ENCODE results near the gene CARMIL1. TPM values are rescaled to one million over a fixed set of nuclear protein-coding genes. Genes with fewer than 3 reads are reported as not detected.
"Not testable (repeated sequence)": the region's sequence is repeated elsewhere in the genome, so short reads cannot be mapped to it uniquely, and the experiment has no call there.

Gene CARMIL1
- total and polyA plus RNA-seq, 4 donors = 22.9 to 41.0 (median 38.4) TPM

- no peaks in the 10 kb centered on the region for H3K4me1 ChIP-seq (ENCODE audit: control insufficient read depth, insufficient read depth, low read length)
- WGBS (ENCODE audit: insufficient coverage) = no CpG with 5 or more reads among the region's 3 CpGs
- H3K27ac ChIP-seq (ENCODE audit: low read depth, low read length) = no peak overlapping the region
- H3K27me3 ChIP-seq (ENCODE audit: control insufficient read depth, insufficient read depth, low read length) = no peaks in the 10 kb centered on the region
- DNase-seq (ENCODE audit: low read depth in 4 of 6, low spot score in 6 of 6) = no peak
- H3K36me3 ChIP-seq (ENCODE audit: control insufficient read depth, insufficient read depth, low read length) = no peaks in the 10 kb centered on the region
- no peak overlapping the region for H3K4me3 ChIP-seq (ENCODE audit: low read depth, low read length)
- no peaks in the 10 kb centered on the region for H3K9me3 ChIP-seq (ENCODE audit: control insufficient read depth, insufficient read depth, low read length)
Measured at GRCh38 chr6:25431975-25432307, 152.8 kb downstream of the CARMIL1 start.

- H3K27ac ChIP-seq (ENCODE audit: low read depth, low read length) = no peak overlapping the region
- no peaks in the 10 kb centered on the region for H3K9me3 ChIP-seq (ENCODE audit: control insufficient read depth, insufficient read depth, low read length)
- H3K4me1 ChIP-seq (ENCODE audit: control insufficient read depth, insufficient read depth, low read length) = no peaks in the 10 kb centered on the region
- no peaks in the 10 kb centered on the region for H3K36me3 ChIP-seq (ENCODE audit: control insufficient read depth, insufficient read depth, low read length)
- H3K27me3 ChIP-seq (ENCODE audit: control insufficient read depth, insufficient read depth, low read length) = no peaks in the 10 kb centered on the region
- no CpG with 5 or more reads among the region's 3 CpGs for WGBS (ENCODE audit: insufficient coverage)
- DNase-seq (ENCODE audit: low read depth in 4 of 6, low spot score in 6 of 6) = no peak
- H3K4me3 ChIP-seq (ENCODE audit: low read depth, low read length) = no peak overlapping the region
Measured at GRCh38 chr6:25434921-25435320, 155.7 kb downstream of the CARMIL1 start.

- Histone ChIP-seq H3K4me1 (ENCODE audit: control insufficient read depth, insufficient read depth, low read length) (no peaks in the 10 kb centered on the region), H3K36me3 (ENCODE audit: control insufficient read depth, insufficient read depth, low read length) (no peaks in the 10 kb centered on the region), H3K9me3 (ENCODE audit: control insufficient read depth, insufficient read depth, low read length) (no peaks in the 10 kb centered on the region), H3K27me3 (ENCODE audit: control insufficient read depth, insufficient read depth, low read length) (no peaks in the 10 kb centered on the region), H3K4me3 (ENCODE audit: low read depth, low read length) (no peak overlapping the region), H3K27ac (ENCODE audit: low read depth, low read length) (no peak overlapping the region)
- WGBS (ENCODE audit: insufficient coverage) = 72% methylated on average over 4 of the region's 6 CpGs
- DNase-seq (ENCODE audit: low read depth in 4 of 6, low spot score in 6 of 6) = no peak
Measured at GRCh38 chr6:25435416-25435985, 156.3 kb downstream of the CARMIL1 start.

GRCh38 chr6:25436760-25437159, 157.6 kb downstream of the CARMIL1 start:
- DNase-seq (ENCODE audit: low read depth in 4 of 6, low spot score in 6 of 6) = no peak
- no peak overlapping the region for H3K4me3 ChIP-seq (ENCODE audit: low read depth, low read length)
- no peaks in the 10 kb centered on the region for H3K9me3 ChIP-seq (ENCODE audit: control insufficient read depth, insufficient read depth, low read length)
- H3K27ac ChIP-seq (ENCODE audit: low read depth, low read length) = no peak overlapping the region
- H3K4me1 ChIP-seq (ENCODE audit: control insufficient read depth, insufficient read depth, low read length) = no peaks in the 10 kb centered on the region
- H3K27me3 ChIP-seq (ENCODE audit: control insufficient read depth, insufficient read depth, low read length) = no peaks in the 10 kb centered on the region
- H3K36me3 ChIP-seq (ENCODE audit: control insufficient read depth, insufficient read depth, low read length) = no peaks in the 10 kb centered on the region
- 100% methylated on average over 1 of the region's 4 CpGs for WGBS (ENCODE audit: insufficient coverage)

GRCh38 chr6:25439368-25439767, 160.2 kb downstream of the CARMIL1 start:
- Histone ChIP-seq H3K27me3 (ENCODE audit: control insufficient read depth, insufficient read depth, low read length) (no peaks in the 10 kb centered on the region), H3K9me3 (ENCODE audit: control insufficient read depth, insufficient read depth, low read length) (no peaks in the 10 kb centered on the region), H3K27ac (ENCODE audit: low read depth, low read length) (no peak overlapping the region), H3K36me3 (ENCODE audit: control insufficient read depth, insufficient read depth, low read length) (no peaks in the 10 kb centered on the region), H3K4me1 (ENCODE audit: control insufficient read depth, insufficient read depth, low read length) (no peaks in the 10 kb centered on the region), H3K4me3 (ENCODE audit: low read depth, low read length) (no peak overlapping the region)
- no peak for DNase-seq (ENCODE audit: low read depth in 4 of 6, low spot score in 6 of 6)
- WGBS (ENCODE audit: insufficient coverage) = 100% methylated on average over 1 of the region's 1 CpG

GRCh38 chr6:25441663-25442270, 162.6 kb downstream of the CARMIL1 start:
- WGBS (ENCODE audit: insufficient coverage) = no CpG with 5 or more reads among the region's 1 CpG
- no peaks in the 10 kb centered on the region for H3K4me1 ChIP-seq (ENCODE audit: control insufficient read depth, insufficient read depth, low read length)
- H3K36me3 ChIP-seq (ENCODE audit: control insufficient read depth, insufficient read depth, low read length) = no peaks in the 10 kb centered on the region
- H3K9me3 ChIP-seq (ENCODE audit: control insufficient read depth, insufficient read depth, low read length) = peaks cover 3% of the 10 kb centered on the region
- no peak overlapping the region for H3K4me3 ChIP-seq (ENCODE audit: low read depth, low read length)
- no peak for DNase-seq (ENCODE audit: low read depth in 4 of 6, low spot score in 6 of 6)
- H3K27ac ChIP-seq (ENCODE audit: low read depth, low read length) = no peak overlapping the region
- no peaks in the 10 kb centered on the region for H3K27me3 ChIP-seq (ENCODE audit: control insufficient read depth, insufficient read depth, low read length)

GRCh38 chr6:25442898-25443297, 163.7 kb downstream of the CARMIL1 start:
- H3K4me1 ChIP-seq (ENCODE audit: control insufficient read depth, insufficient read depth, low read length) = no peaks in the 10 kb centered on the region
- H3K4me3 ChIP-seq (ENCODE audit: low read depth, low read length) = no peak overlapping the region
- no peak for DNase-seq (ENCODE audit: low read depth in 4 of 6, low spot score in 6 of 6)
- no peaks in the 10 kb centered on the region for H3K27me3 ChIP-seq (ENCODE audit: control insufficient read depth, insufficient read depth, low read length)
- no peak overlapping the region for H3K27ac ChIP-seq (ENCODE audit: low read depth, low read length)
- H3K9me3 ChIP-seq (ENCODE audit: control insufficient read depth, insufficient read depth, low read length) = peaks cover 3% of the 10 kb centered on the region
- WGBS (ENCODE audit: insufficient coverage) = no CpG with 5 or more reads among the region's 1 CpG
- peaks cover 2% of the 10 kb centered on the region for H3K36me3 ChIP-seq (ENCODE audit: control insufficient read depth, insufficient read depth, low read length)

- not testable (repeated sequence) for H3K9me3 ChIP-seq (ENCODE audit: control insufficient read depth, insufficient read depth, low read length); H3K27ac ChIP-seq (ENCODE audit: low read depth, low read length); H3K36me3 ChIP-seq (ENCODE audit: control insufficient read depth, insufficient read depth, low read length); H3K27me3 ChIP-seq (ENCODE audit: control insufficient read depth, insufficient read depth, low read length); H3K4me3 ChIP-seq (ENCODE audit: low read depth, low read length); DNase-seq (ENCODE audit: low read depth in 4 of 6, low spot score in 6 of 6); H3K4me1 ChIP-seq (ENCODE audit: control insufficient read depth, insufficient read depth, low read length)
- no CpG with 5 or more reads among the region's 4 CpGs for WGBS (ENCODE audit: insufficient coverage)
Measured at GRCh38 chr6:25444521-25444920, 165.3 kb downstream of the CARMIL1 start.

- Histone ChIP-seq H3K4me1 (ENCODE audit: control insufficient read depth, insufficient read depth, low read length) (no peaks in the 10 kb centered on the region), H3K27ac (ENCODE audit: low read depth, low read length) (no peak overlapping the region), H3K36me3 (ENCODE audit: control insufficient read depth, insufficient read depth, low read length) (peaks cover 2% of the 10 kb centered on the region), H3K27me3 (ENCODE audit: control insufficient read depth, insufficient read depth, low read length) (no peaks in the 10 kb centered on the region), H3K9me3 (ENCODE audit: control insufficient read depth, insufficient read depth, low read length) (peaks cover 3% of the 10 kb centered on the region), H3K4me3 (ENCODE audit: low read depth, low read length) (no peak overlapping the region)
- no CpG with 5 or more reads among the region's 2 CpGs for WGBS (ENCODE audit: insufficient coverage)
- DNase-seq (ENCODE audit: low read depth in 4 of 6, low spot score in 6 of 6) = no peak
Measured at GRCh38 chr6:25446830-25447569, 167.8 kb downstream of the CARMIL1 start.

GRCh38 chr6:25447570-25447929, 168.4 kb downstream of the CARMIL1 start:
- Histone ChIP-seq H3K4me1 (ENCODE audit: control insufficient read depth, insufficient read depth, low read length) (no peaks in the 10 kb centered on the region), H3K27ac (ENCODE audit: low read depth, low read length) (no peak overlapping the region), H3K36me3 (ENCODE audit: control insufficient read depth, insufficient read depth, low read length) (peaks cover 2% of the 10 kb centered on the region), H3K9me3 (ENCODE audit: control insufficient read depth, insufficient read depth, low read length) (peaks cover 3% of the 10 kb centered on the region), H3K27me3 (ENCODE audit: control insufficient read depth, insufficient read depth, low read length) (no peaks in the 10 kb centered on the region), H3K4me3 (ENCODE audit: low read depth, low read length) (no peak overlapping the region)
- 56% methylated on average over 1 of the region's 1 CpG for WGBS (ENCODE audit: insufficient coverage)
- no peak for DNase-seq (ENCODE audit: low read depth in 4 of 6, low spot score in 6 of 6)
